Stomach (tissue), 4 donors: ENCODE measurements around the gene C9orf78.

Source experiments
- CTCF ChIP-seq, 7 experiments: fragments of 450-650 bp in 4 of 7; fragments of 200-600 bp in 3 of 7; sonication (generic) in 3 of 7; IDR thresholded peaks; one replicate each; pipeline ENCODE4 v1.5.1; 2016 to 2019; ENCODE audit warnings: antibody characterized with exemption in 7 of 7, control low read depth in 2 of 7, mild to moderate bottlenecking in 1 of 7
- POLR2A ChIP-seq, 4 donors: fragments of 450-650 bp; IDR thresholded peaks; one replicate each; pipeline ENCODE4 v1.6.1; 2016; ENCODE audit warnings: antibody characterized with exemption in 4 of 4, control low read depth in 2 of 4, mild to moderate bottlenecking in 1 of 4, moderate library complexity in 1 of 4

GRCh38 chr9:129812385-129812784 lies 22.7 kb downstream of the C9orf78 start:
- TF ChIP-seq CTCF (IDR thresholded peaks at IDR 0.05), result no peak
- no peak for TF ChIP-seq POLR2A (IDR thresholded peaks at IDR 0.05)
